HG03066 (cell line): ENCODE results near the gene LRRFIP1.
"Not testable (repeated sequence)": the region's sequence is repeated elsewhere in the genome, so short reads cannot be mapped to it uniquely, and the experiment has no call there.

Experiments used
- ATAC-seq: cut with Tn5 transposase; IDR thresholded peaks from one replicate; pipeline ENCODE4 v1.9.1; 2021; ENCODE audit warnings: low read depth; ENCODE audit not compliant: unreplicated experiment

LRRFIP1 gene, protein sequence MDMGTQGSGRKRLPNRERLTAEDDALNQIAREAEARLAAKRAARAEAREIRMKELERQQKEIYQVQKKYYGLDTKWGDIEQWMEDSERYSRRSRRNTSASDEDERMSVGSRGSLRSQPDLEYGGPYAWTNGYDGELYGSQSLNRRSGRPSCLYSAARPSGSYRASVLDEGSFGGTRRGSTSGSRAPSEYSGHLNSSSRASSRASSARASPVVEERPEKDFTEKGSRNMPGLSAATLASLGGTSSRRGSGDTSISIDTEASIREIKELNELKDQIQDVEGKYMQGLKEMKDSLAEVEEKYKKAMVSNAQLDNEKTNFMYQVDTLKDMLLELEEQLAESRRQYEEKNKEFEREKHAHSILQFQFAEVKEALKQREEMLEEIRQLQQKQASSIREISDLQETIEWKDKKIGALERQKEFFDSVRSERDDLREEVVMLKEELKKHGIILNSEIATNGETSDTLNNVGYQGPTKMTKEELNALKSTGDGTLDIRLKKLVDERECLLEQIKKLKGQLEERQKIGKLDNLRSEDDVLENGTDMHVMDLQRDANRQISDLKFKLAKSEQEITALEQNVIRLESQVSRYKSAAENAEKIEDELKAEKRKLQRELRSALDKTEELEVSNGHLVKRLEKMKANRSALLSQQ

GRCh38 chr2:237627441-237628246 is at the start of gene LRRFIP1:
Gene LRRFIP1, plus strand, starts transcription at chr2:237627587. Its CDS starts 58 bp downstream, at chr2:237627645.
- no peak for ATAC-seq

- ATAC-seq = no peak
Measured at GRCh38 chr2:237577956-237578870, 49.2 kb upstream of the LRRFIP1 start.

- ATAC-seq = no peak
Measured at GRCh38 chr2:237581326-237581725, 46.1 kb upstream of the LRRFIP1 start.

GRCh38 chr2:237581751-237582746 is 45.3 kb upstream of the LRRFIP1 start:
- no peak for ATAC-seq

GRCh38 chr2:237583385-237584295 is 43.7 kb upstream of the LRRFIP1 start:
- ATAC-seq = no peak

DNA sequence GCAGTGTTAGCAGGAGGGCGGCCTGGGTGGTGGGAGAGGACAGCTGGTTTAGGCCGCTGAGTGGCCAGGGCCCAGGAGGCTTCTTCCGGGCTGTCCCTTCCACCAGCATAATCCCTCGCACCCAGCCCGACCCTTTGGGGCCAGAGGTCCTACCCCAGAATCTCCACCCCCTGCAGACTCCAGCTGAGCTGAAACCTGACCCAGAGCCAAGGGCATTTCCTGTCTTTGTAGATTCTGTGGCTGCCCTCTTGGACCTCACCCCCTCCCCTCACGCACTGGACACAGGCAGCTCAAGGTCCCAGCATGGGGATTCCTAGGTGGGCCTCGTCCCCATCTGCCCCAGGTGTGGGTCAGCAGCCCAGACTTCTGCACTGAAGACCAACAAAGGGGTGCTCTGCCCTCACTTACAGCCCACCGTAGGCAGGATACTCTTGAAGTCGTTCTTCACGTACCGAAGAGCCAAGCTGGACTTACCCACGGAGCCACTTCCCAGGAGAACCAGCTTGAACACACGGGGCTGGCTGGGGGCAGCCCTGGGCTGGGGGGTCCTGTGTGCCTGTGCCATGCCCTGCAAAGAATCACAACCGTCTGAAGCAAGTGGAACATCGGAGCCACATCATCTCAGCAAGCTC is 41.7 kb upstream of the LRRFIP1 start:
- no peak for ATAC-seq

DNA sequence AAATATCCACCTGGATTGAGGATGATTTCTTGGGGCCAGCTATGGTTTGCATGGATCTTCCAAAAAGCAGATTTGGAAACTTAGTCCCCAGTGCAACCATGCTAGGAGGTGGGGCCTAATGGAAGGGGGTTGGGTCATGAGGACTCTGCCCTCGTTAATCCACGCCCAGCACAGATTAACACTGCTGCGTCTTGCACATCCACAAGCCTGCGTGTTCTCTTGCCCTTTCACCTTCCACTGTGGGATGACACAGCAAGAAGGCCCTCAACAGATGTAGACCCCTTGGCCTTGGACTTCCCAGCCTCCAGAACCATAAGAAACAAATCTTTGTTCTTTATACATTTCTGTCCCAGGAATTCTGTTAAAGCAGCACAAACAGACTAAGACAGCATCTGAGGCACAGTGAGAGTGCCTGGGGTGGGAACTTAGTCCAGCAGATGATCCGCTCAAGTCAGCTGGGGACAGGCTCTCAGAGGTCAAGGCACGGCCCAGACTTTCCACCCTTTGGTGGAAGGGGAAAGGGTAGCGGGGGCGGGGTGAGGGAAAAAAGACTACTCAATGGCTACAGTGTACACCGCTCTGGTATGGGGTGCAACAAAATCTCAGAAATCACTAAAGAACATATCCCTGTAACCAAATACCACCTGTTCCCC is 39.2 kb upstream of the LRRFIP1 start:
- ATAC-seq = no peak

DNA sequence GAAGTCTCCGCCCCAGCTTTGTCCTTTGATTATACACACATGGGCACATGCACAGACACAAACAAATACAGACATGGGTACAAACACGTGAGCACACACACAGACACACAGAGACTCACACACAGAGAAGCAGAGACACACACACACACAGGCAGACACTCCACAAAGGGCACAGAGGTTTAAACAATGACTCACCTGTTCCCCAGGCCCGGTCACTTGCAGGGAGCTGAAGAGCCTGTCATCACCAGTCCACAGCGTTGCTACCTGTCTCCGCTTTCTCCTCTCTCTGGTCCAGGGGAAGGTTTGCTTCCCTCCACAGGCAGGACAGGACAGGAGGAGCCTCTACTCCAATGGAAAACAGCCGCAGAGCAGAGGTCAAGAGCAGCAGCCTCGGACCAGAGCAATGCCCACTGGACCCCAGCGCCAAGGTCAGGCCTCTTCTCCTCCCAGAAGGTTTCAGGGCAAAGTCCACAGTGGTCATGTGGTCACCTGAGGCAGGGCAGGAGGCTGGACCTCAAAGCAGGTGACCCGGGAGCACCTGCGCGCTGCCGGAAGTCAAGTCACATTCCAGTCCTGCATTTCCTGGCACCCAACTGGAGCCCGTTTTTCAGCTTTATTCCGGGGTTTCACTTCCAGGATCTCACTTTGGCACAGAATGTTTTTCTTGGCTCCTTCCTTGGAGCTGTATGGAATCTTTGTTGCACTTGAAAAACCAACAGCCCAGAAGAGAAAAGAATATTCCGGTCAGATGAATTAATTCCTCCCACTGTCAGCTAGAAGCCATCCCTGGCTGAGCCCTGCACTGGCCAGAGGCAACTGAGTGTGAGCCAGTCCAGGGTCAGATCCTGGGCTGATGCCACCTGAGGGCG is 36.9 kb upstream of the LRRFIP1 start, which contains the start of gene RAB17:
TSS of gene RAB17 (minus strand) at position 463 of the 869 bp plus-strand sequence. CDS start 4,580 bp downstream, outside the sequence.
- no peak for ATAC-seq

- ATAC-seq = no peak
Measured at GRCh38 chr2:237591141-237591881, 36.1 kb upstream of the LRRFIP1 start.

GRCh38 chr2:237592425-237592980 is 34.9 kb upstream of the LRRFIP1 start:
- no peak for ATAC-seq

DNA sequence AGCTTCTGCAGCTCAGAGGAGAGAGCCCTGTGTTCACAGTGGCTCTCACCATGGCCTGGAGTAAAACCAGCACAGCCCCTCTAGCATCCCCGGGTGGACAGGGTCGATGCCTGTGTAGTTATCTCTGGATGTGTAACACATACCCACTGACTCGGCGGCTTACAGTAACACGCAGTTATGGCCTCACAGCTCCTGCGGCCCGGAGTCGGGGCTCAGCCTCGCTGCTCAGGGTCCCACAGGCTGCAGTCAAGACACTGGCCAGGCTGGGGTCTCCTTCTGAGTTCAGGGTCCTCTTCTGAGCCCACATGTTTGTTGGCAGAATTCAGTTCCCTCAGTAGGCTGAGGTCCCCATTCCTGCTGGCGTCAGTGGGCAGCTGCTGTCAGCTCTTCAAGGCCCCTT is 34.4 kb upstream of the LRRFIP1 start:
- no peak for ATAC-seq

GRCh38 chr2:237593596-237594320 is 33.6 kb upstream of the LRRFIP1 start:
- no peak for ATAC-seq

DNA sequence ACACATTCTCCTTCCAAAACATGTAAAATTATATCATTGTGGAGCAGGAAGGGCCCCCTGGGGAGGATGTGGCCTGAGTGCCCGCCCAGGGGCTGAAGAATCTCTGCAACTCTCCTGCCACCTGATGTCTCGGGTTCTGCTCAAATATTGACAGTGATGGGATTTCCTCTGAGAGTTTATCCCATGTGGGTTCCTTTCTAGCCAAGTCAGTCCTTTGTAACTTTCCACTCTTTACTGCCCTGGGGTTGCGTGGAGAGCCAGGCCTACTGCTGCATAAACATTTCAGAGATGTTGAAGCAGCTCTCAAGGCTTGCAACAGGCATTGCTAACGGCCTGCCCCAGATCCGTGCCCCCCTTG is 32.9 kb upstream of the LRRFIP1 start:
- no peak for ATAC-seq

GRCh38 chr2:237595829-237596519 is 31.4 kb upstream of the LRRFIP1 start:
- not testable (repeated sequence) for ATAC-seq
